IPS DF 6.9 (cell line): ENCODE measurements around the gene SRSF12.
"Not testable (repeated sequence)": the region's sequence is repeated elsewhere in the genome, so short reads cannot be mapped to it uniquely, and the experiment has no call there.

Experiments used
- DNase-seq: peaks from one replicate; pipeline ENCODE4 v3.0.0-alpha.2; 2013; ENCODE audit warnings: low read depth, low spot score
- H3K27ac ChIP-seq: one replicate; pipeline ENCODE4 v1.5.1; 2013; ENCODE audit warnings: low read length, control low read depth
- H3K27me3 ChIP-seq: 2 replicates; pipeline ENCODE4 v1.6.1; 2013; ENCODE audit warnings: mild to moderate bottlenecking, low read length; ENCODE audit not compliant: control insufficient read depth, insufficient read depth
- H3K36me3 ChIP-seq: 2 replicates; pipeline ENCODE4 v1.6.1; 2013; ENCODE audit warnings: low read length; ENCODE audit not compliant: control insufficient read depth, insufficient read depth
- H3K4me1 ChIP-seq: 2 replicates; pipeline ENCODE4 v1.6.1; 2013; ENCODE audit warnings: low read length; ENCODE audit not compliant: control insufficient read depth, insufficient read depth
- H3K4me3 ChIP-seq: 2 replicates; pipeline ENCODE4 v1.5.1; 2013; ENCODE audit warnings: mild to moderate bottlenecking, low read length
- H3K9me3 ChIP-seq: 2 replicates; pipeline ENCODE4 v1.6.1; 2013; ENCODE audit warnings: low read length, inconsistent platforms; ENCODE audit not compliant: control insufficient read depth, insufficient read depth
- WGBS: extraction: QIAGEN DNeasy Blood & Tissue Kit; methylation state at CpG from one replicate; pipeline ENCODE4 v1.1.7; 2013; ENCODE audit warnings: mixed read lengths, missing lambda C conversion rate; ENCODE audit not compliant: insufficient read length, insufficient coverage; 5-methylcytosine and 5-hydroxymethylcytosine counted together

Gene SRSF12

GRCh38 chr6:89128256-89128671 lies 10.4 kb upstream of the SRSF12 start:
- not testable (repeated sequence) for DNase-seq, H3K36me3 ChIP-seq, H3K4me3 ChIP-seq, H3K9me3 ChIP-seq, H3K27me3 ChIP-seq, H3K4me1 ChIP-seq, H3K27ac ChIP-seq
- no CpG with 5 or more reads among the region's 2 CpGs for WGBS

GRCh38 chr6:89122625-89123024 lies 4.8 kb upstream of the SRSF12 start:
- DNase-seq, result no peak

DNA sequence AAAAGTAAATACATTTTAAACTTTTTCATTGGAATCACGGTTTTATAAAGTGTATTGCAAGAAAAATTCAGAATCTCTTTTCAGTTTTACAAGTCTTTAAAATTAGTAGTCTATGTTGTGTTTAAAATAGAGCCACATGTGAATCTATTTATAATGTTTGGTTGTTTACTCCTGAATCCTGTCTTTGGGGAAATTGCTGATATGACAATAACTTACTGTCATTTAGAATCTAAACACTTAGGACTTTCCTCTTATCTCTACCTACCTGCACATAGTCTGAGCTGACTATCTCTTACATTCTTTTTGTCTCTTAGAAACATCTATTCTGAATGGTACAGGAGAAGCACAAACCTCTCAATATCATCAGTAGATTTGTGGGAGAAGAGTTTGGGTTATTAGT lies 4.1 kb upstream of the SRSF12 start:
- DNase-seq, result no peak
- WGBS, result no CpG with 5 or more reads among the region's 1 CpG
- no peak overlapping the region for H3K4me3 ChIP-seq
- H3K36me3 ChIP-seq, result no peaks in the 10 kb centered on the region
- no peaks in the 10 kb centered on the region for H3K4me1 ChIP-seq
- no peaks in the 10 kb centered on the region for H3K9me3 ChIP-seq
- H3K27me3 ChIP-seq, result peaks cover 13% of the 10 kb centered on the region
- no peak overlapping the region for H3K27ac ChIP-seq

More at GRCh38 chr6:89122625-89123024, 4.8 kb upstream of the SRSF12 start:
- Histone ChIP-seq H3K36me3 (no peaks in the 10 kb centered on the region), H3K27ac (no peak overlapping the region), H3K9me3 (no peaks in the 10 kb centered on the region), H3K4me1 (no peaks in the 10 kb centered on the region), H3K27me3 (peaks cover 9% of the 10 kb centered on the region), H3K4me3 (no peak overlapping the region)

- WGBS, result no CpG with 5 or more reads among the region's 4 CpGs
- Histone ChIP-seq H3K9me3 (no peaks in the 10 kb centered on the region), H3K27ac (no peak overlapping the region), H3K36me3 (no peaks in the 10 kb centered on the region), H3K27me3 (peaks cover 15% of the 10 kb centered on the region), H3K4me3 (no peak overlapping the region), H3K4me1 (no peaks in the 10 kb centered on the region)
- DNase-seq, result no peak
Measured at GRCh38 chr6:89120371-89120770, 2.5 kb upstream of the SRSF12 start.

- WGBS, result no CpG with 5 or more reads among the region's 8 CpGs
- no peak for DNase-seq
Measured at GRCh38 chr6:89118931-89119330, 1.1 kb upstream of the SRSF12 start.

GRCh38 chr6:89116702-89117101 lies 1.2 kb downstream of the SRSF12 start:
- DNase-seq, result no peak
- Histone ChIP-seq H3K4me1 (no peaks in the 10 kb centered on the region), H3K27me3 (peaks cover 15% of the 10 kb centered on the region), H3K4me3 (peak overlapping the region; percentile 73; the same call in 1 of the 2 replicates), H3K27ac (no peak overlapping the region), H3K36me3 (no peaks in the 10 kb centered on the region), H3K9me3 (no peaks in the 10 kb centered on the region)
- 100% methylated on average over 1 of the region's 6 CpGs for WGBS

More at GRCh38 chr6:89118931-89119330, 1.1 kb upstream of the SRSF12 start:
- H3K36me3 ChIP-seq, result no peaks in the 10 kb centered on the region
- no peaks in the 10 kb centered on the region for H3K4me1 ChIP-seq
- H3K27me3 ChIP-seq, result peaks cover 15% of the 10 kb centered on the region
- no peak overlapping the region for H3K27ac ChIP-seq
- H3K9me3 ChIP-seq, result no peaks in the 10 kb centered on the region
- H3K4me3 ChIP-seq, result no peak overlapping the region

DNA sequence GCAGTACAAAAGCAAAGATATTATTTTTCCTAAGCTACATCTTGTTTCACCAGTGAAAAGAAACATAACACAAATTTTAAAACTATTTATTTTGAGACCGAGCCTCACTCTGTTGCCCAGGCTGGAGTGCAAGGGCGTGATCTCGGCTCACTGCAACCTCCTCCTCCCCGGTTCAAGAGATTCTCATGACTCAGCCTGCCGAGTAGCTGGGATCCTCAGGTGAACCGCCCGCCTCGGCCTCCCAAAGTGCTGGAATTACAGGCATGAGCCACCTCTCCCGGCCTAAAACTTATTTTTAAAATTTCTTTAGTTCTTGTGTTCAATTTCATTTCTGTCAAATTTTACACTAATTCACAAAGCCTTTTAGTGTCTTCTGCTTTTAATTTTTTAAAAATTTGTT lies 5.9 kb downstream of the SRSF12 start:
- no peak overlapping the region for H3K4me3 ChIP-seq
- WGBS, result no CpG with 5 or more reads among the region's 9 CpGs
- peaks cover 2% of the 10 kb centered on the region; the same call in 1 of the 2 replicates for H3K27me3 ChIP-seq
- H3K27ac ChIP-seq, result no peak overlapping the region
- no peaks in the 10 kb centered on the region for H3K4me1 ChIP-seq
- no peaks in the 10 kb centered on the region for H3K36me3 ChIP-seq
- DNase-seq, result no peak
- no peaks in the 10 kb centered on the region for H3K9me3 ChIP-seq

DNA sequence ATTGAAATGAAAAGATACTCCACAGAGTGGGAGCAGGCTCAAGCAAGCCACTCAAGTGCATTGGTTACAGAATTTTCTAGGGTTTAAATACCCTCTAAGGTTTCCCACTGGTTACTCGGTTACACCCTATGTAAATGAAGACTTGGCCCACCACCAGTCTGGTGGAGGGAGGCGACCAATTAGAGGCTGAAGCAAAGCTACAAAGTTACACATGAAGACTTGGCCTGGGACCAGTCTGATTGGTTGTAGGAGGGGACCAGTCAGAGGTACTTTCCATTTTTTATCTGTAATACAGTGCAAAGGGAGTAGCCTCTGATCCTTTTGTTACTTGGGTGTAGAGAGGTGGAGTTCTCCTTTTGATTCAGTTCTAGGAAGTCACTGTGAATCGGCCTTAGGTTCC lies 7.6 kb downstream of the SRSF12 start:
- H3K4me1 ChIP-seq, result no peaks in the 10 kb centered on the region
- DNase-seq, result no peak
- no peaks in the 10 kb centered on the region for H3K27me3 ChIP-seq
- H3K36me3 ChIP-seq, result no peaks in the 10 kb centered on the region
- WGBS, result no CpG with 5 or more reads among the region's 3 CpGs
- H3K27ac ChIP-seq, result no peak overlapping the region
- no peak overlapping the region for H3K4me3 ChIP-seq
- no peaks in the 10 kb centered on the region for H3K9me3 ChIP-seq

DNA sequence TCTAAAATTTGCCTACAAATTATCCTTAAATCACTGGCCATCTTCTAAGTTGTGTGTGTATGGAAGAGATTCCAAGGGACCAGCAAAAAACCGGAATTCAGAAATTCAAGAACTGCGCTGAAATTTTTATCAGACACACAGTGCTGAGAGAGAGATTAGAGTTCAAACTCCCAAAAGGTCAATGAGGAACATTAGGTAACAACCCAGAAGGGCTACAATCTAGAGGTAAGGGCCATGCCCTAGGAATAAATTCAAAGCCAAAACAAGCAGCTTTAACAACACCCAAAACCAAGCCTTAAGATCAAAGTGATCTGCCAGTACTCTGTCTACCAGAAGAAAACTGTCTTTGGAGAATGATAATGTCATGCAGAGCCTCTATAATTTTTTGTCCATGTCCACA lies 17.8 kb downstream of the SRSF12 start:
- Histone ChIP-seq H3K27ac (no peak overlapping the region), H3K9me3 (no peaks in the 10 kb centered on the region), H3K4me3 (no peak overlapping the region), H3K36me3 (no peaks in the 10 kb centered on the region), H3K27me3 (no peaks in the 10 kb centered on the region), H3K4me1 (no peaks in the 10 kb centered on the region)
- WGBS, result no CpG with 5 or more reads among the region's 2 CpGs
- no peak for DNase-seq

GRCh38 chr6:89098461-89098860 lies 19.4 kb downstream of the SRSF12 start:
- no peaks in the 10 kb centered on the region for H3K4me1 ChIP-seq
- H3K4me3 ChIP-seq, result no peak overlapping the region
- no peak overlapping the region for H3K27ac ChIP-seq
- no peaks in the 10 kb centered on the region for H3K27me3 ChIP-seq
- no peaks in the 10 kb centered on the region for H3K9me3 ChIP-seq
- WGBS, result no CpG with 5 or more reads among the region's 8 CpGs
- no peaks in the 10 kb centered on the region for H3K36me3 ChIP-seq
- DNase-seq, result no peak

DNA sequence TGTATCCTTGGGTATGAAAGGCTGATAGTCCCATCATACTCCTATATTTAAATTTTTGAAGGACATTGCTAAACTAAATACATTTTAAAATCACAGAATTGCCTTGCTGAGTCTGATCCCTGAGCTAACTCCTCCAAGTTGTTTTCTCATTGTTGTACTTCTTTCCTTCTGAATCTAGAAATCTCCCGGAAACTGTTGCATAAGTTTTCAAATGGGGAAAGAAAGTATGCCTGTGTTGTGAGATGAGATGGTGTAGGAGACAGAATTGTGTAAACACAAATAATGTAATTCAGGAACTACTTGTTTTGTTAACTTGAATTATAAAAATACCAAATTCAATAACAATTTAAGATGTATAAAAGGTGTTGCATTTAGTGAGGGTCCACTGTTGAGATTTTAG lies 30.0 kb downstream of the SRSF12 start:
- WGBS, result no CpG with 5 or more reads among the region's 1 CpG
- no peak for DNase-seq
- H3K4me1 ChIP-seq, result peaks cover 3% of the 10 kb centered on the region; the same call in 1 of the 2 replicates

More for the DNA sequence above, 30.0 kb downstream of the SRSF12 start:
- Histone ChIP-seq H3K27ac (no peak overlapping the region), H3K27me3 (no peaks in the 10 kb centered on the region), H3K9me3 (no peaks in the 10 kb centered on the region), H3K4me3 (no peak overlapping the region), H3K36me3 (no peaks in the 10 kb centered on the region; the same call in 1 of the 2 replicates)
